GM19099 (cell line): Measurements from ENCODE around the gene FANK1.

Source experiments
- POLR2A ChIP-seq: IDR thresholded peaks from 3 replicates; pipeline ENCODE4 v1.6.1; 2011; ENCODE audit warnings: low read depth; ENCODE audit not compliant: insufficient read length; ENCODE audit errors: extremely low read depth

FANK1 gene

DNA sequence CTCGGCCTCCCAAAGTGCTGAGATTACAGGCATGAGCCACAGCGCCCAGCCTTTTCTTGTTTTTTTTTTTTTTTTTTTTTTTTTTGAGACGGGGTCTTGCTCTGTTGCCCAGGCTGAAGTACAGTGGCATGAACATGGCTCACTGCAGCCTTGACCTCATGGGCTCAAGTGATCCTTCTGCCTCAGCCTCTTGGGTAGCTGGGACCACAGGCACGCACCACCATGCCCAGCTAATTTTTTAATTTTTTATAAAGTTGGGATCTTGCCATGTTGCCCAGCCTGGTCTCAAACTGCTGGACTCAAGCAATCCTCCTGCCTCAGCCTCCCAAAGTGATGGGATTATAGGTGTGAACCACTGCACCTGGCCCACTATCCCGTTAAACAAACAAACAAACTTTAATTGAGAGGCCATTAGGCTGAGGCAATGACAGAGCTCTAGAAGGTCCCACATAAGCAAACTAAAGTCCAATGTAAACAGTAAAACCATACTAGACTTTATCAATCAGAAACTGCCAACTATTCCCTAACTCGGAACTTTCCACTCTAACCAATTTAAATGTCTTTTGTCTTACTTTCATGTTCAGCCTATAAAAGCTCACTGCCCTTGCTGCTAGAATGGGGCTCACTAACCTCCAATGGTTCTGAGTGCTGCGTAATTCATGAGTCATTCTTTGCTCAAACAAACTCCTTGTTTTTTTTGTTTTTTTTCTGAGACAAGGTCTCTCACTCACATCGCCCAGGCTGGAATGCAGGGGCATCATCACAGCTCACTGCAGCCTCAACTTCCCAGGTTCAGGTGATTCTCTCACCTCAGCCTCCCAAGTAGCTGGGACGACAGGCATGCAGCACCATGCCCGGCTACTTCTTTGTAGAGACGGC is 17.2 kb upstream of the FANK1 start:
- no peak for TF ChIP-seq POLR2A

- no peak for TF ChIP-seq POLR2A
Observed at GRCh38 chr10:125880719-125881118, 15.6 kb upstream of the FANK1 start.

- TF ChIP-seq POLR2A: no peak
Observed at GRCh38 chr10:125881192-125881591, 15.2 kb upstream of the FANK1 start, which contains the start of gene DHX32. TSS of gene DHX32 (minus strand) at chr10:125881292. CDS start at chr10:125880824, 468 bp downstream.

GRCh38 chr10:125882596-125882995 is 13.8 kb upstream of the FANK1 start:
- TF ChIP-seq POLR2A: no peak

- no peak for TF ChIP-seq POLR2A
Observed at GRCh38 chr10:125883211-125883610, 13.2 kb upstream of the FANK1 start.

GRCh38 chr10:125886914-125887512 is 9.4 kb upstream of the FANK1 start:
- TF ChIP-seq POLR2A: no peak

- no peak for TF ChIP-seq POLR2A
Observed at GRCh38 chr10:125911145-125911544, 14.8 kb downstream of the FANK1 start.

- TF ChIP-seq POLR2A: no peak
Observed at GRCh38 chr10:125911990-125912389, 15.6 kb downstream of the FANK1 start.

DNA sequence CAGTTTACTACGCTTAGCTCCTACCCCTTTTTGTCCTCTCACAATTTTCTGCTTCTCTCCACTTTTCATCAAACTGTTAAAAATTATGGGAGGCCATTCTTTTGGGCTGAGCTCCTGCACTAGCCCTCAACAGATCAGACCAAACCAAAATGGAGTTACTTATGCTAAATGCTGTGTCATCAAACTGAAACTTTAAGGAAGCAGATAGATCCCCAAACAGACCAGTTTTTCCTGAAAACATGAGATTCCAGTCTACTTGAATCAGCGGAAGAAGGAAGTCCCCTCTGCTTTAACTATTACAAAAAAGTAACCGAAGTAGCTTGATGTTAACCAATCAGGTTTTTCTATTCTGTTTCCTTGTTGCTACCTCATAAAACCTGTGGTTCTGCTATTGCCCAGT is 20.6 kb downstream of the FANK1 start:
- TF ChIP-seq POLR2A: no peak

DNA sequence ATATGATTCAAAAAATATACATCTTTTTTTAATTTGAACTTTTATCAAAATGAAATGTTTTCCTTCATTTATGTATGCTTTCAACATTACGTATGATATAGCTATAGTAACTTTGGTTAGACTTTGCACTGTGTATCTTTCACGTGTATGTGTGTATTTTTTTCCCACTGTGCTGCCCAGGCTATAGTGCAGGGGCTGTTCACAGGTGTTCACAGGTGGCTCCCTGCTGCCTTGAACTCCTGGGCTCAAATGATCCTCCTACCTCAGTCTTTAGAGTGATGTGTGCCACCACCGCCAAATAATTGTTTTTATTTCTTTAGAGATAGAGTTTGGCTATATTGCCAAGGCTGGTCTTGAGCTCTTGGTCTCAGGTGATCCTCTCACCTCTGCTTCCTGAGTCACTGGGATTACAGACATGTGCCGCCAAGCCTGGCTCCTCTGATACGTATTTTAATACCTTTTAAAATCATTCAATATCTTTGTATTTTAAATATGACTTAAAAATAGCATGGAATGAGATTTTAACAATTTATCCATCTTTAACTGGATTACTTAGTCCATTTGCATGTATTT is 29.0 kb downstream of the FANK1 start:
- TF ChIP-seq POLR2A: no peak

GRCh38 chr10:125926247-125926646 is 29.9 kb downstream of the FANK1 start:
- no peak for TF ChIP-seq POLR2A

GRCh38 chr10:125928928-125929585 is 32.7 kb downstream of the FANK1 start:
- no peak for TF ChIP-seq POLR2A

DNA sequence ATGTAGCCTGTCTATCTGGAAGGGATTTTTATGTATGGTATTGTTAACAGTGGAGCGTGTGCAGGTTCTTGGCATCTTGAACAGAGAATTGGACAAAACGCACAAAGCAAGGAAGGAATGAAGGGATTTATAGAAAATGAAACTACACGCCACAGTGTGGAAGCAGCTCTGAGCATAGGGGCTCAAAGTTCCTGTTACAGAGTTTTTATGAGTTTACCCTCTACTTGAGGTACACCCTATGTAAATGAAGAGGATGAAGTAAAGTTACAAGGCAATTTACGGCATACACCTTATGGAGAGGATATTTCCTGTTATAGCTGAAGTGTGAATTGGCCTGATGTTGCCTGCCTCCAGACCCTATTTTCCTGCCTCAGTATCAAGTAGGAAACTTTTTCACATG is 33.3 kb downstream of the FANK1 start:
- TF ChIP-seq POLR2A: no peak

DNA sequence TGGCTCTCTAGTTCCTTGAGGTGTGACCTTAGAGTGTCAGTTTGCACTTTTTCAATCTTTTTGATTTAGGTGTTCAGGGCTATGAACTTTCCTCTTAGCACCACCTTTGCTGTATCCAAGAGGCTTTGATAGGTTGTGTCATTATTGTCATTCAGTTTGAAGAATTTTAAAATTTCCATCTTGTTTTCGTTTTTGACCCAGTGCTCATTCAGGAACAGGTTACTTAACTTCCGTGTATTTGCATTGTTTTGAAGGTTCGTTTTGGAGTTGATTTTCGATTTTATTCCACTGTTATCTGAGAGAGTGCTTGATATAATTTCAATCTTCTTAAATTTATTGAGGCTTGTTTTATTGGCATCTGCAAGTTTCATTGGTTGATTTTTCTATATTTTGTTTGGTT is 37.3 kb downstream of the FANK1 start:
- no peak for TF ChIP-seq POLR2A

DNA sequence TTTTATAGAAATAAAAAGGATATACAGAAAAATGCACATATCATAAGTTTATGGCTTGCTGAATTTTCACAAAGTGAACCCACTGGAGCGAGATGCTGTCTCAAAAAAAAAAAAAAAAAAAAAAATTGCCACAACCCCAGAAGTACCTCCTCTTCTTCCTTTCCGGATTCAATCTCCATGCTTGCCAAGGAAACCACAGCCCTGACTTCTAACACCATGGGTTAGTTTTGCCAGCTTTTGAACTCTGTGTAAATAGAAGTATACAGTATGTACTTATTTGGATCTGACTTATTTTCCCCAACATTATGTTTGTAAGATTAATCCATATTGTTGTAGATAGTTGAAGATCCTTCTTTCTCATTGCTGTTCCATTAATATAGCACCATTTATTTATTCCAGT is 40.0 kb downstream of the FANK1 start:
- no peak for TF ChIP-seq POLR2A
